Caco-2 (cell line): ENCODE data around the gene PSMB3. TPM values are rescaled to one million over a fixed set of nuclear protein-coding genes. Genes with fewer than 3 reads are reported as not detected.
A peak's percentile ranks its signal among the peaks of the same experiment; 100 is the strongest.

Experiments
- BruUV-seq: library from RNA; stranded (reverse); fragments of 400-500 nt; replicated peaks from 2 replicates; lab custom pipeline; 2021; lab: Mats Ljungman, UMichigan
- CTCF ChIA-PET: fragments of 300-600 bp; sonication (Branson Sonifier 250); formaldehyde crosslinking; loops from one replicate; lab custom pipeline; 2022; ENCODE audit warnings: antibody characterized with exemption; lab: Charles Lee
- POLR2A ChIA-PET: fragments of 300-600 bp; sonication (Branson Sonifier 250); formaldehyde crosslinking; loops from one replicate; lab custom pipeline; 2022; ENCODE audit warnings: antibody characterized with exemption; lab: Charles Lee
- DNase-seq, 2 experiments: peaks; one replicate each; pipeline versions ENCODE4 v3.0.0 to v3.0.0-alpha.2; 2020 to 2022
- H3K27me3 ChIP-seq: replicated peaks from 2 replicates; pipeline ENCODE4 v1.6.0; 2011; ENCODE audit warnings: low read length; ENCODE audit not compliant: control insufficient read depth, insufficient read depth
- H3K36me3 ChIP-seq: 2 replicates; pipeline ENCODE4 v1.5.1; 2011; ENCODE audit warnings: low read length; ENCODE audit not compliant: control insufficient read depth, insufficient read depth
- H3K4me1 ChIP-seq: fragments of 250-450 bp; sonication (Bioruptor Pico); 2 replicates; pipeline ENCODE4 v1.5.1; 2020; ENCODE audit warnings: mild to moderate bottlenecking
- H3K4me3 ChIP-seq: 2 replicates; pipeline ENCODE4 v1.5.1; 2011; ENCODE audit warnings: low read depth, mild to moderate bottlenecking, control low read depth, low read length
- H3K9me3 ChIP-seq: fragments of 250-450 bp; sonication (Bioruptor Pico); 2 replicates; pipeline ENCODE4 v1.5.1; 2020; ENCODE audit warnings: mild to moderate bottlenecking, moderate library complexity
- H3K27ac Mint-ChIP-seq: one replicate; pipeline ENCODE4 v1.8.0; 2022; ENCODE audit warnings: mixed read lengths; ENCODE audit not compliant: unreplicated experiment
- H3K27me3 Mint-ChIP-seq: one replicate; pipeline ENCODE4 v1.8.0; 2022; ENCODE audit warnings: mixed read lengths; ENCODE audit not compliant: insufficient read depth, unreplicated experiment
- H3K36me3 Mint-ChIP-seq: one replicate; pipeline ENCODE4 v1.8.0; 2022; ENCODE audit warnings: mild to moderate bottlenecking, mixed read lengths; ENCODE audit not compliant: insufficient read depth, unreplicated experiment
- H3K4me1 Mint-ChIP-seq: one replicate; pipeline ENCODE4 v1.8.0; 2022; ENCODE audit warnings: low read depth, mixed read lengths; ENCODE audit not compliant: unreplicated experiment
- H3K4me3 Mint-ChIP-seq: one replicate; pipeline ENCODE4 v1.8.0; 2022; ENCODE audit warnings: mild to moderate bottlenecking, moderate library complexity, mixed read lengths; ENCODE audit not compliant: unreplicated experiment
- H3K9me3 Mint-ChIP-seq: one replicate; pipeline ENCODE4 v1.8.0; 2022; ENCODE audit warnings: mixed read lengths; ENCODE audit not compliant: unreplicated experiment
- CTCF ChIP-seq, 2 experiments: fragments of 200-600 bp in 1 of 2; IDR thresholded peaks; 1 replicate in 1 of 2; 2 replicates in 1 of 2; pipeline versions ENCODE4 v1.5.1 to v1.8.0; 2011 to 2022; ENCODE audit warnings: antibody characterized with exemption in 1 of 2, control low read depth in 1 of 2, inconsistent platforms in 1 of 2, low read depth in 1 of 2, low read length in 1 of 2, mild to moderate bottlenecking in 1 of 2, moderate library complexity in 1 of 2; ENCODE audit not compliant: insufficient read depth in 1 of 2, severe bottlenecking in 1 of 2, unreplicated experiment in 1 of 2
- intact Hi-C: fragments of 100-400 bp; cut with micrococcal nuclease; formaldehyde crosslinking; loops from one replicate; pipeline ENCODE4 v1.10.0; 2022; ENCODE audit not compliant: unreplicated experiment
- total RNA-seq: library from RNA; stranded (reverse); gene quantifications from 2 replicates; pipeline ENCODE4 v1.2.3, GENCODE V29; 2022

PSMB3 gene
- total RNA-seq, 1 experiment from 2014 or later: 427 TPM

DNA sequence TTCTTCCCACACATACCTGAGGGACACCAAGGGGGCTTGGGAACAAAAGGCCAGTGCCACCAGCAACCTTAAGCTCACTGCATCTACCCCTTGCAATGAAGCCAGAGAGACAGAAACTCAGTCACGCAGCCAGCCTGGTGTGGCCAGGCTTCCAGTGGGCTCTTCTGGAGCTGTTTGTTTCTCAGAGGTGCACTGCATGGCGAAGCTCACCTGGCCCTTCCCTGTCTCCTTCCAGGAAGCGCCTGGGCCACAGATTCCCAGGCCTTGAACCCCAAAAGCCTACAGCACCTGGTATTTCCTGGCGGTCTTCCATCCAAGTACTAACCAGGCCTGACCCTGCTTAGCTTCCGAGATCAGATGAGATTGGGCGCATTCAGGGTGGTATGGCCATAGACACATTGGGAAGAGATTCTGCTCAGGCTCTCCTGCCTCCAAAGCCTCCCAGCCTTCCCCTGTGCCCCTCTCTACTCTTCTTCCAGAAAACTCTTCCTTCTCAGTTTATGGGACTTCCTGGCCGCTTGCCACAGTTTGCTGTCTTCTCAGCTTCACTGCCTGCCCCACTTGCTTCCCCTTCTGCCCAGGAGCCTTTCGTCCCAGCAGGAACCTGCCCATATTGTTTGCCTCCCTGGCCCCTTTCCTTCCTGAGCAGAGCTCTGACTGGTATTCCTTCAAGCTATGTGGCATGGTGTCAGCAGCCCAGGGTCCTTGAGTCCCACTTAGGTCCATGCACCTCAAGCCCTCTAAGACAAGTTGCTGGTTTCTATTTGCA lies 20.8 kb upstream of the PSMB3 start:
- CTCF ChIA-PET: interaction anchor here (0.6 to 1.8 kb wide), 2 partner anchors 12 to 174 kb away, joined by 3 to 7 read pairs; no protein-coding TSS in a partner anchor
- Histone ChIP-seq H3K36me3 (peaks cover 1% of the 10 kb centered on the region; the same call in 1 of the 2 replicates), H3K9me3 (no peaks in the 10 kb centered on the region), H3K4me1 (peaks cover 20% of the 10 kb centered on the region), H3K27me3 (no peaks in the 10 kb centered on the region), H3K4me3 (no peak overlapping the region)
- Mint-ChIP-seq H3K4me3 (peak overlapping the region; percentile 89), H3K27ac (peak overlapping the region; percentile 21), H3K27me3 (no peaks in the 10 kb centered on the region), H3K9me3 (no peaks in the 10 kb centered on the region), H3K4me1 (peaks cover 6% of the 10 kb centered on the region), H3K36me3 (peaks cover 66% of the 10 kb centered on the region)
- no TSS peak for BruUV-seq
- no peak for DNase-seq
- POLR2A ChIA-PET: no interaction called here
- TF ChIP-seq CTCF (IDR thresholded peaks at IDR 0.05; ENCODE audit: insufficient read depth in 1 of 2, low read depth in 1 of 2, low read length in 1 of 2, severe bottlenecking in 1 of 2, unreplicated experiment in 1 of 2): no peak
- intact Hi-C loops: loop anchor here (2.0 kb wide), 1 partner anchor 17 kb away; the partner anchor contains the start of gene PCGF2

DNA sequence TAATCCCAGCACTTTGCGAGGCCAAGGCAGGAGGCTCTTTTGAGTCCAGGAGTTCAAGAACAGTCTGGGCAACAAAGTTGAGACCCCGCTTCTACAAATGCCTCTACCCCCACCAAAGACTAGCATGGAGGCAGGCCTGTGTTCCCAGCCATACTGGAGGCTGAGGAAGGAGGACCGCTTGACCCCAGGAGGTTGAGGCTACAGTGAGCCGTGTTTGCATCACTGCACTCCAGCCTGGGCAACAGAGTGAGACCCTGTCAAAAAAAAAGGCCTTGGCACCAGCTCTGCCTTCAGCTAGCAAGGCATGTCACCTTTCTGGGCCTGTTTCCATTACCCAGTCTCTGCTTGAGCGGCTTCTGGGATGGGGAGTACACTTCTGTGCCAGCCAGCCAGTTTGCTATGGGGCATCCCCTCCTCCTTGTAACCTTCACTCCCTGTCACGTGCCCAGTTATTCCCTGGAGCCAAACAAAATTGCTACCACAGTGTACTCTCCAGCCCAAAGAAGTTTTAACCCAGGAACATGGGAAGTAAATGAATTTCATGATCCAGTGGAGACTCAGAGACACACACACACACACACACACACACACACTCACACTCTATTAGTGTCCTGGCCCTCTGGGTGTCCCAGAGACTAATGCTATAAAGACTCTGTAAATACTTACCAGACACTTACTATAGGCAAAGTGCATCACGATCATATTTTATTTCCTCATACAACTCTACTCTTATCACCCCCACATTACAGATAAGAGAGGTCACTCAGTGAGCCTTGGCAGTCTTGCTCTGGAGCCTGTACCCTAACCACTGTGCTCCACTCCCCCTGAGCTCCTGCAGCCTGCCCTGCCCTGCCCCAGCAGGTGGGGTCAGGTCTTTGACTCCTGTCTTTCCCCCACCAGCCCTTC lies 19.9 kb upstream of the PSMB3 start:
- no TSS peak for BruUV-seq
- Mint-ChIP-seq H3K27ac (peak overlapping the region; percentile 34), H3K9me3 (no peaks in the 10 kb centered on the region), H3K36me3 (peaks cover 72% of the 10 kb centered on the region), H3K27me3 (no peaks in the 10 kb centered on the region), H3K4me1 (peaks cover 6% of the 10 kb centered on the region), H3K4me3 (peak overlapping the region; percentile 89)
- H3K4me3 ChIP-seq: no peak overlapping the region
- ChIA-PET CTCF (interaction anchor here (0.5 kb wide), 1 partner anchor 175 kb away, joined by 4 read pairs; no protein-coding TSS in a partner anchor), POLR2A (no interaction called here)
- peaks cover 1% of the 10 kb centered on the region; the same call in 1 of the 2 replicates for H3K36me3 ChIP-seq
- intact Hi-C loops: no loop called here
- H3K9me3 ChIP-seq: no peaks in the 10 kb centered on the region
- no peak for TF ChIP-seq CTCF (IDR thresholded peaks at IDR 0.05; ENCODE audit: insufficient read depth in 1 of 2, low read depth in 1 of 2, low read length in 1 of 2, severe bottlenecking in 1 of 2, unreplicated experiment in 1 of 2)
- no peak for DNase-seq
- peaks cover 20% of the 10 kb centered on the region for H3K4me1 ChIP-seq
- H3K27me3 ChIP-seq: no peaks in the 10 kb centered on the region
